HEK293 (cell line): ENCODE data around the gene NUDCD3.

Experiments
- CTCF ChIA-PET: fragments of 350-600 bp; formaldehyde crosslinking; extraction: SDS; loops from one replicate; lab custom pipeline; 2021; ENCODE audit warnings: antibody characterized with exemption; lab: Yijun Ruan, JAX
- POLR2A ChIA-PET: fragments of 300-600 bp; formaldehyde crosslinking; extraction: SDS; loops from one replicate; lab custom pipeline; 2020; ENCODE audit warnings: antibody characterized with exemption, inconsistent platforms; lab: Yijun Ruan, JAX
- H3K27ac ChIP-seq: fragments of 200-500 bp; sonication (Bioruptor generic); 2 replicates; pipeline ENCODE4 v1.5.1; 2014; ENCODE audit warnings: low read depth, low read length, control low read depth, inconsistent platforms; ENCODE audit errors: extremely low read depth
- H3K36me3 ChIP-seq, 2 experiments: fragments of 200-500 bp in 1 of 2; sonication (Bioruptor generic) in 1 of 2; 1 replicate in 1 of 2; 2 replicates in 1 of 2; pipeline ENCODE4 v1.5.1; 2014 to 2017; ENCODE audit warnings: inconsistent platforms in 2 of 2, low read length in 2 of 2; ENCODE audit not compliant: control insufficient read depth in 2 of 2, insufficient read depth in 1 of 2
- H3K4me1 ChIP-seq: fragments of 200-500 bp; sonication (Bioruptor generic); 2 replicates; pipeline ENCODE4 v1.5.1; 2014; ENCODE audit warnings: mild to moderate bottlenecking, low read length, inconsistent platforms; ENCODE audit not compliant: control insufficient read depth, insufficient read depth
- H3K4me3 ChIP-seq: 2 replicates; pipeline ENCODE4 v1.5.1; 2011; ENCODE audit warnings: low read depth, mild to moderate bottlenecking, control low read depth, low read length, moderate library complexity
- H3K9me3 ChIP-seq: fragments of 200-500 bp; sonication (Bioruptor generic); 2 replicates; pipeline ENCODE4 v1.5.1; 2014; ENCODE audit warnings: low read depth, low read length, inconsistent platforms; ENCODE audit not compliant: control insufficient read depth, insufficient read depth
- REPIN1 ChIP-seq: fragments of 450-650 bp; formaldehyde crosslinking; IDR thresholded peaks from 2 replicates; pipeline ENCODE4 v1.5.1; 2017; ENCODE audit warnings: missing biosample characterization, missing genetic modification characterization, low read depth
- ZIC2 ChIP-seq: fragments of 450-650 bp; formaldehyde crosslinking; IDR thresholded peaks from 2 replicates; pipeline ENCODE4 v1.5.1; 2016; ENCODE audit warnings: missing biosample characterization, missing genetic modification characterization
- ZNF169 ChIP-seq: fragments of 450-650 bp; formaldehyde crosslinking; IDR thresholded peaks from 2 replicates; pipeline ENCODE4 v1.5.1; 2016; ENCODE audit warnings: missing biosample characterization, missing genetic modification characterization
- ZNF202 ChIP-seq: fragments of 450-650 bp; formaldehyde crosslinking; IDR thresholded peaks from 2 replicates; pipeline ENCODE4 v1.5.1; 2016; ENCODE audit warnings: missing biosample characterization, missing genetic modification characterization, borderline replicate concordance
- ZNF266 ChIP-seq: fragments of 450-650 bp; formaldehyde crosslinking; IDR thresholded peaks from 2 replicates; pipeline ENCODE4 v1.5.1; 2016; ENCODE audit warnings: missing biosample characterization, missing genetic modification characterization, low read depth
- ZNF274 ChIP-seq, 2 experiments: fragments of 200-500 bp in 1 of 2; fragments of 450-650 bp in 1 of 2; sonication (Bioruptor generic) in 1 of 2; formaldehyde crosslinking in 1 of 2; IDR thresholded peaks; 2 replicates each; pipeline versions ENCODE4 v1.5.1 to v1.6.1; 2014 to 2016; ENCODE audit warnings: borderline replicate concordance in 1 of 2, inconsistent platforms in 1 of 2, low read length in 1 of 2, missing biosample characterization in 1 of 2, missing genetic modification characterization in 1 of 2
- ZNF280C ChIP-seq: fragments of 450-650 bp; formaldehyde crosslinking; IDR thresholded peaks from 2 replicates; pipeline ENCODE4 v1.5.1; 2016; ENCODE audit warnings: missing biosample characterization, missing genetic modification characterization
- ZNF341 ChIP-seq: fragments of 450-650 bp; formaldehyde crosslinking; IDR thresholded peaks from 2 replicates; pipeline ENCODE4; 2016; ENCODE audit warnings: low read depth, missing biosample characterization, missing genetic modification characterization
- ZNF350 ChIP-seq: fragments of 450-650 bp; formaldehyde crosslinking; IDR thresholded peaks from 2 replicates; pipeline ENCODE4 v1.5.0; 2017; ENCODE audit warnings: missing biosample characterization, mild to moderate bottlenecking, missing genetic modification characterization
- ZNF426 ChIP-seq: fragments of 450-650 bp; formaldehyde crosslinking; IDR thresholded peaks from 2 replicates; pipeline ENCODE4 v1.5.1; 2017; ENCODE audit warnings: missing biosample characterization, missing genetic modification characterization, mild to moderate bottlenecking, inconsistent platforms, moderate library complexity
- ZNF514 ChIP-seq: fragments of 450-650 bp; formaldehyde crosslinking; IDR thresholded peaks from 2 replicates; pipeline ENCODE4 v1.5.1; 2016; ENCODE audit warnings: missing biosample characterization, missing genetic modification characterization
- ZNF585B ChIP-seq: fragments of 450-650 bp; formaldehyde crosslinking; IDR thresholded peaks from 2 replicates; pipeline ENCODE4 v1.5.1; 2016; ENCODE audit warnings: missing biosample characterization, missing genetic modification characterization
- ZNF776 ChIP-seq: fragments of 450-650 bp; formaldehyde crosslinking; IDR thresholded peaks from 2 replicates; pipeline ENCODE4 v1.5.0; 2017; ENCODE audit warnings: missing biosample characterization, missing genetic modification characterization, borderline replicate concordance
- ZNF843 ChIP-seq: fragments of 450-650 bp; formaldehyde crosslinking; IDR thresholded peaks from 2 replicates; pipeline ENCODE4 v1.5.1; 2016; ENCODE audit warnings: missing biosample characterization, missing genetic modification characterization

NUDCD3 gene

GRCh38 chr7:44533301-44534055 is 43.0 kb upstream of the NUDCD3 start:
- no peaks in the 10 kb centered on the region for H3K36me3 ChIP-seq
- H3K9me3 ChIP-seq = no peaks in the 10 kb centered on the region
- no peaks in the 10 kb centered on the region for H3K4me1 ChIP-seq
- no peak overlapping the region for H3K27ac ChIP-seq
- POLR2A ChIA-PET = no interaction called here
- H3K4me3 ChIP-seq = no peak overlapping the region
- CTCF ChIA-PET = interaction anchor here (0.7 to 2.6 kb wide), 15 partner anchors 9 to 90 kb away, joined by 3 to 27 read pairs (median 6); partner anchors contain the start of gene NUDCD3
- TF ChIP-seq ZIC2 (tag by site-specific recombination) (peak; percentile 76), ZNF341 (peak; percentile 54; the same call in 1 of the 2 replicates), ZNF585B (tag by site-specific recombination) (no peak), ZNF426 (no peak)
- TF ChIP-seq, all 188 proteins: peak for 2

- Histone ChIP-seq H3K4me1 (no peaks in the 10 kb centered on the region), H3K27ac (no peak overlapping the region), H3K4me3 (no peak overlapping the region), H3K36me3 (no peaks in the 10 kb centered on the region), H3K9me3 (no peaks in the 10 kb centered on the region)
- POLR2A ChIA-PET = no interaction called here
- CTCF ChIA-PET = interaction anchor here (0.7 kb wide), 1 partner anchor 212 kb away, joined by 4 read pairs; no protein-coding TSS in a partner anchor
- TF ChIP-seq ZNF280C (tag by site-specific recombination) (no peak), ZNF776 (tag by site-specific recombination) (no peak), ZNF274 (IDR thresholded peaks at IDR 0.05; ENCODE audit: low read length) (no peak), ZNF274 (tag by site-specific recombination; IDR thresholded peaks at IDR 0.05; ENCODE audit: borderline replicate concordance) (no peak), REPIN1 (tag by site-specific recombination) (no peak), ZNF350 (tag by site-specific recombination) (no peak), ZNF514 (tag by site-specific recombination) (no peak)
Measured at GRCh38 chr7:44531421-44532380, 41.2 kb upstream of the NUDCD3 start.

GRCh38 chr7:44530990-44531389 is 40.5 kb upstream of the NUDCD3 start:
- ChIA-PET CTCF (no interaction called here), POLR2A (no interaction called here)
- H3K4me3 ChIP-seq = no peak overlapping the region
- H3K9me3 ChIP-seq = no peaks in the 10 kb centered on the region
- TF ChIP-seq ZNF266 (tag by site-specific recombination) = no peak
- no peak for TF ChIP-seq ZNF843 (tag by site-specific recombination)
- no peak for TF ChIP-seq ZNF202 (tag by site-specific recombination)
- no peak for TF ChIP-seq ZNF169 (tag by site-specific recombination)
- no peaks in the 10 kb centered on the region for H3K4me1 ChIP-seq
- no peaks in the 10 kb centered on the region for H3K36me3 ChIP-seq
- no peak overlapping the region for H3K27ac ChIP-seq
